IMR-90 (cell line): ENCODE measurements around the gene MOG. TPM values are rescaled to one million over a fixed set of nuclear protein-coding genes. Genes with fewer than 3 reads are reported as not detected.

Experiments
- ATAC-seq: fragments of 200-7000 bp; cut with Tn5 transposase; 2 replicates; pipeline ENCODE4 v1.9.1; 2020; ENCODE audit warnings: low read depth, mild to moderate bottlenecking, moderate library complexity
- BruUV-seq: library from RNA; stranded (reverse); fragments of 400-500 nt; replicated peaks from 2 replicates; lab custom pipeline; 2021; lab: Mats Ljungman, UMichigan
- CTCF ChIA-PET: fragments of 300-600 bp; formaldehyde crosslinking; extraction: SDS; loops from one replicate; lab custom pipeline; 2021; ENCODE audit warnings: antibody characterized with exemption; lab: Yijun Ruan, JAX
- POLR2A ChIA-PET: fragments of 300-600 bp; sonication (Branson Sonifier 250); formaldehyde crosslinking; loops from one replicate; lab custom pipeline; 2022; ENCODE audit warnings: antibody characterized with exemption; ENCODE audit not compliant: unreplicated experiment; lab: Charles Lee
- DNase-seq: peaks from one replicate; pipeline ENCODE4 v3.0.0; 2013
- H2AFZ ChIP-seq: replicated peaks from 2 replicates; pipeline ENCODE3; 2013; ENCODE audit warnings: low read length, mild to moderate bottlenecking; ENCODE audit not compliant: poor library complexity
- H2AK5ac ChIP-seq: 2 replicates; pipeline ENCODE4 v1.6.1; 2013; ENCODE audit warnings: low read depth, low read length, inconsistent platforms
- H2AK9ac ChIP-seq: replicated peaks from 2 replicates; pipeline ENCODE3; 2013; ENCODE audit warnings: mild to moderate bottlenecking, low read depth, low read length, moderate library complexity; ENCODE audit not compliant: poor library complexity
- H2BK120ac ChIP-seq: 2 replicates; pipeline ENCODE4 v1.6.1; 2013; ENCODE audit warnings: low read depth, low read length, inconsistent platforms
- H2BK15ac ChIP-seq: 3 replicates; pipeline ENCODE4 v1.6.1; 2013; ENCODE audit warnings: low read depth, low read length, inconsistent platforms
- H2BK20ac ChIP-seq: 2 replicates; pipeline ENCODE4 v1.6.1; 2013; ENCODE audit warnings: low read depth, mild to moderate bottlenecking, inconsistent platforms, low read length, moderate library complexity
- H2BK5ac ChIP-seq: 2 replicates; pipeline ENCODE4 v1.6.1; 2013; ENCODE audit warnings: mild to moderate bottlenecking, low read depth, low read length, inconsistent platforms; ENCODE audit not compliant: poor library complexity, severe bottlenecking
- H3K14ac ChIP-seq: replicated peaks from 2 replicates; pipeline ENCODE4 v1.6.1; 2013; ENCODE audit warnings: low read depth, low read length, inconsistent platforms
- H3K18ac ChIP-seq: 2 replicates; pipeline ENCODE4 v1.6.1; 2013; ENCODE audit warnings: low read depth, low read length, control low read depth
- H3K23ac ChIP-seq: 2 replicates; pipeline ENCODE4 v1.6.1; 2013; ENCODE audit warnings: low read depth, low read length, inconsistent platforms
- H3K27ac ChIP-seq: 2 replicates; pipeline ENCODE4 v1.5.1; 2013; ENCODE audit warnings: mild to moderate bottlenecking, control low read depth, low read length; ENCODE audit not compliant: insufficient read depth
- H3K27me3 ChIP-seq: 2 replicates; pipeline ENCODE4 v1.6.1; 2013; ENCODE audit warnings: low read length; ENCODE audit not compliant: control insufficient read depth, insufficient read depth
- H3K36me3 ChIP-seq: 2 replicates; pipeline ENCODE4 v1.6.1; 2013; ENCODE audit warnings: low read length, mixed read lengths; ENCODE audit not compliant: control insufficient read depth, insufficient read depth
- H3K4ac ChIP-seq: 2 replicates; pipeline ENCODE4 v1.6.1; 2013; ENCODE audit warnings: low read depth, low read length, inconsistent platforms
- H3K4me1 ChIP-seq: 2 replicates; pipeline ENCODE4 v1.6.1; 2013; ENCODE audit warnings: low read length, mixed read lengths; ENCODE audit not compliant: control insufficient read depth, insufficient read depth
- H3K4me2 ChIP-seq: 2 replicates; pipeline ENCODE4 v1.6.1; 2013; ENCODE audit warnings: low read depth, mild to moderate bottlenecking, control low read depth, low read length, moderate library complexity
- H3K4me3 ChIP-seq: 2 replicates; pipeline ENCODE4 v1.5.1; 2013; ENCODE audit warnings: low read depth, mild to moderate bottlenecking, control low read depth, low read length, moderate library complexity; ENCODE audit not compliant: insufficient read depth
- H3K56ac ChIP-seq: 2 replicates; pipeline ENCODE4 v1.6.1; 2013; ENCODE audit warnings: low read length, inconsistent platforms; ENCODE audit not compliant: insufficient read depth; ENCODE audit errors: extremely low read depth
- H3K79me1 ChIP-seq, 2 experiments: 2 replicates each; pipeline ENCODE4 v1.6.1; 2013; ENCODE audit warnings: low read length in 2 of 2, inconsistent platforms in 1 of 2, low read depth in 1 of 2
- H3K9ac ChIP-seq: 2 replicates; pipeline ENCODE4 v1.6.1; 2013; ENCODE audit warnings: low read depth, low read length, control low read depth
- H3K9me1 ChIP-seq: 2 replicates; pipeline ENCODE4 v1.6.1; 2013; ENCODE audit warnings: low read length, inconsistent platforms; ENCODE audit not compliant: insufficient read depth
- H3K9me3 ChIP-seq: 2 replicates; pipeline ENCODE4 v1.6.1; 2013; ENCODE audit warnings: low read length; ENCODE audit not compliant: control insufficient read depth, insufficient read depth
- H4K20me1 ChIP-seq: 2 replicates; pipeline ENCODE4 v1.6.1; 2013; ENCODE audit warnings: low read length, inconsistent platforms; ENCODE audit not compliant: insufficient read depth
- H4K5ac ChIP-seq: 2 replicates; pipeline ENCODE4 v1.6.1; 2013; ENCODE audit warnings: mild to moderate bottlenecking, low read depth, low read length, control low read depth
- H4K8ac ChIP-seq, 2 experiments: 2 replicates each; pipeline ENCODE4 v1.6.1; 2013; ENCODE audit warnings: low read depth in 2 of 2, low read length in 2 of 2, control low read depth in 1 of 2, inconsistent platforms in 1 of 2
- H4K91ac ChIP-seq: 2 replicates; pipeline ENCODE4 v1.6.1; 2013; ENCODE audit warnings: low read depth, low read length, inconsistent platforms; ENCODE audit not compliant: insufficient read depth
- CEBPB ChIP-seq: IDR thresholded peaks from 2 replicates; pipeline ENCODE4 v1.6.1; 2012; ENCODE audit warnings: low read depth, low read length, improper control_type of control experiment
- CHD1 ChIP-seq: IDR thresholded peaks from 2 replicates; pipeline ENCODE4 v1.6.1; 2012; ENCODE audit warnings: low read depth, low read length, improper control_type of control experiment
- MAFK ChIP-seq: IDR thresholded peaks from 2 replicates; pipeline ENCODE4 v1.6.1; 2012; ENCODE audit warnings: low read depth, low read length, improper control_type of control experiment
- WGBS, 2 experiments: methylation state at CpG; one replicate each; pipeline versions ENCODE4 v1.1.5 to v1.1.7; 2013; ENCODE audit warnings: missing lambda C conversion rate in 2 of 2; ENCODE audit not compliant: insufficient read length in 1 of 2; ENCODE audit errors: extremely low coverage in 2 of 2; 5-methylcytosine and 5-hydroxymethylcytosine counted together
- dilution Hi-C: fragments of 300-500 bp; cut with HindIII; formaldehyde crosslinking; loops from one replicate; pipeline ENCODE4 v1.14.3; 2018; ENCODE audit warnings: low sequenced_read_pairs; ENCODE audit not compliant: unreplicated experiment
- in situ Hi-C: fragments of 300-500 bp; cut with MboI; formaldehyde crosslinking; loops from 3 replicates; pipeline ENCODE4 v1.14.3; 2019; ENCODE audit warnings: low sequenced_read_pairs, inconsistent platforms, mixed read lengths
- intact Hi-C: fragments of 100-400 bp; cut with micrococcal nuclease; formaldehyde crosslinking; loops from 2 replicates; pipeline ENCODE4 v1.10.0; 2022
- polyA plus RNA-seq, 3 experiments: library from polyadenylated mRNA; depleted of rRNA; stranded (reverse); fragments of >200 nt; gene quantifications; 2 replicates each; pipeline ENCODE4 v1.2.3, GENCODE V29; 2012; ENCODE audit warnings: low replicate concordance in 1 of 3
- total RNA-seq: library from RNA; depleted of rRNA; stranded (reverse); fragments of >200 nt; gene quantifications from 2 replicates; pipeline ENCODE4 v1.2.3, GENCODE V29; 2012
- TF ChIP-seq, protein P1 (sequence below): fragments of 150-350 bp; IDR thresholded peaks from 2 replicates; pipeline ENCODE4 v1.6.1; 2016; ENCODE audit warnings: low read depth, mild to moderate bottlenecking, low read length, moderate library complexity, borderline replicate concordance

Gene MOG
- total and polyA plus RNA-seq, 2 of the 4 experiments (the other 2 are of a cell fraction) = not detected

DNA sequence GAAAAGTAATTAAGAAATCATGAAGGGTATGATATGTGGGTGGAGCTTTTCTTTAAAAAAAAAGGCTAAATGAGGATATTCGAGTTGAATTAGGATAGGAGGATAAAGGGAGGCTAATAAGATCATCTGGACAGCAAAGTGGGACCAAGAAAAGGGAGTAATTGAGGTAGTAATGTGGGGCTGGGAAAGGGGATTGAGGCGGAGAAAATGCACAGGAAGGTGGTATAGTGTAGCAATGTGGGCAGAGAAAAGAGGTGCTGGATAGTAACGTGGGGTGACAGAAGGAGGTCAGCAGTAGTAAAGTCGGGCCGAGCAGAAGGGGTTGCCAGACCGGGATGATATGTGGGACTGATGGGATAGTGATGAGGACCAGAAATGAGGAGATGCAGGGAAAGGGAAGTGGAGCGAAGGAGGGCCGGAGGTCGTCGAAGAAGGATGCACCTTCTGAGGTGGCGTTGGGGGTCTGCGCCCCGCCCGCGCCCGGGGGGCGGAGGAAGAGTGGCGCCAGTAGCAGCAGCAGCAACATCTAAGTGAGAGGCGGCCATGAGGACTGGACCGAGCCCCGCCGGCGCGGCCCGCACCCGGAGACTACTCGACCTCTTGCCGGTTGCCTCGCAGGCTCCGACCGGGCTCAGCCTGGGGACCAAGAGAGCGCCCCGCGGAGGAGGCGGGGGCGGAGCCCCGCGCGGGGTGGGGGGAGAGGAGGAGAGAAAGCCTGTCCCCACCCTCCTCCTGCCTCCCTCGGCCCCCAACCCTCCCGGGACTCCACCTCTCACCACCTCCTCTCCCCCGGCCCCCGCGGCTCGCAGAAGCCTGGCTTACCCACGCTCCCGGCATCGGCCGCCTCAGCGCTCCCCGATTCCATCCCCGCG is 24.8 kb upstream of the MOG start:
- Histone ChIP-seq H4K20me1 (peaks cover 4% of the 10 kb centered on the region), H2BK20ac (peak overlapping the region; percentile 40; the same call in 1 of the 2 replicates), H2AFZ (peak overlapping the region; percentile 90), H3K18ac (no peak overlapping the region), H3K14ac (peak overlapping the region; percentile 89), H4K5ac (peak overlapping the region; percentile 11; the same call in 1 of the 2 replicates), H3K4me2 (peak overlapping the region; percentile 82), H3K23ac (peak overlapping the region; percentile 98), H3K4me1 (peaks cover 11% of the 10 kb centered on the region), H3K4me3 (peak overlapping the region; percentile 77), H2BK15ac (no peak overlapping the region), H2AK9ac (peak overlapping the region; percentile 86), H4K8ac (peak overlapping the region in 1 of 2 experiments; percentile 62; a peak in 1 of 4 replicates), H3K27me3 (no peaks in the 10 kb centered on the region), H3K56ac (no peak overlapping the region; the same call in 1 of the 2 replicates), H3K4ac (peak overlapping the region; percentile 77), H3K27ac (peak overlapping the region; percentile 62), H4K91ac (0 out of 2 replicates have a peak overlapping the region, but pooled peaks have one; percentile 6), H2BK5ac (peak overlapping the region; percentile 14), H3K9ac (peak overlapping the region; percentile 26), H3K9me1 (peaks cover 9% of the 10 kb centered on the region; the same call in 1 of the 2 replicates), H3K36me3 (no peaks in the 10 kb centered on the region), H2BK120ac (no peak overlapping the region; the same call in 1 of the 2 replicates), H3K9me3 (no peaks in the 10 kb centered on the region), H3K79me1 (peaks cover 8 to 36% of the 10 kb centered on the region in 2 experiments; a peak in 3 of 4 replicates), H2AK5ac (peak overlapping the region; percentile 48)
- ATAC-seq (peak; percentile 51), DNase-seq (peak; percentile 55)
- WGBS, 2 experiments = 3% methylated on average over 17 of the region's 53 CpGs; no CpG with 5 or more reads in 1 of the 2 experiments
- intact Hi-C loops (loop anchor here (5.0 kb wide), 2 partner anchors 120 to 1405 kb away; partner anchors contain the start of gene ZSCAN9), dilution Hi-C loops (no loop called here), in situ Hi-C loops (no loop called here)
- no peak for TF ChIP-seq MAFK
- TF ChIP-seq, protein P1, sequence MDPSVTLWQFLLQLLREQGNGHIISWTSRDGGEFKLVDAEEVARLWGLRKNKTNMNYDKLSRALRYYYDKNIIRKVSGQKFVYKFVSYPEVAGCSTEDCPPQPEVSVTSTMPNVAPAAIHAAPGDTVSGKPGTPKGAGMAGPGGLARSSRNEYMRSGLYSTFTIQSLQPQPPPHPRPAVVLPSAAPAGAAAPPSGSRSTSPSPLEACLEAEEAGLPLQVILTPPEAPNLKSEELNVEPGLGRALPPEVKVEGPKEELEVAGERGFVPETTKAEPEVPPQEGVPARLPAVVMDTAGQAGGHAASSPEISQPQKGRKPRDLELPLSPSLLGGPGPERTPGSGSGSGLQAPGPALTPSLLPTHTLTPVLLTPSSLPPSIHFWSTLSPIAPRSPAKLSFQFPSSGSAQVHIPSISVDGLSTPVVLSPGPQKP = no peak
- no peak for TF ChIP-seq CEBPB
- no peak for TF ChIP-seq CHD1
- CTCF ChIA-PET = interaction anchor here (1.1 to 1.8 kb wide), 3 partner anchors 16 to 21 kb away, joined by 4 to 11 read pairs (median 6); no protein-coding TSS in a partner anchor
- POLR2A ChIA-PET = interaction anchor here (1.0 kb wide), 1 partner anchor 18 kb away, joined by 3 read pairs; no protein-coding TSS in a partner anchor
- no TSS peak for BruUV-seq
